K562 (cell line): ENCODE results near the gene PDIA2. TPM values are rescaled to one million over a fixed set of nuclear protein-coding genes. Genes with fewer than 3 reads are reported as not detected.
A peak's percentile ranks its signal among the peaks of the same experiment; 100 is the strongest.

Source experiments
- POLR2G ChIP-seq: fragments of 200-400 bp; formaldehyde crosslinking; IDR thresholded peaks from 2 replicates; pipeline ENCODE4 v1.6.1; 2017; ENCODE audit warnings: low read depth, mild to moderate bottlenecking, antibody characterized with exemption, low read length, moderate library complexity
- polyA plus RNA-seq, 8 experiments: library from polyadenylated mRNA; depleted of rRNA in 4 of 8; stranded (reverse) in 5 of 8; unstranded in 3 of 8; fragments of >200 nt; fragmentation: Nextera tagmentation in 2 of 8; fragmentation: Illumina TruSeq in 1 of 8; extraction: Ambion mirVana in 2 of 8; extraction: Trizol in 1 of 8; gene quantifications; 2 replicates each; pipeline versions ENCODE4 v1.2.1 to v1.2.3, GENCODE V29; 2011 to 2014; ENCODE audit warnings: inconsistent platforms in 1 of 8, missing spikeins in 1 of 8
- total RNA-seq, 7 experiments: library from RNA; depleted of rRNA in 6 of 7; stranded (reverse); fragments of >200 nt in 6 of 7; fragmentation: Illumina TruSeq in 2 of 7; extraction: Trizol in 2 of 7; gene quantifications; 2 replicates each; pipeline versions ENCODE4 v1.2.1 to v1.2.3, GENCODE V29; 2011 to 2021; ENCODE audit warnings: low replicate concordance in 1 of 7
- TF ChIP-seq, protein P1 (sequence below), 2 experiments: fragments of 450-650 bp; IDR thresholded peaks; 2 replicates each; pipeline ENCODE4 v1.6.1; 2018; ENCODE audit warnings: mild to moderate bottlenecking in 2 of 2, low read depth in 1 of 2; ENCODE audit not compliant: partially characterized antibody in 2 of 2

The PDIA2 gene
- total and polyA plus RNA-seq, 9 of the 15 experiments (the other 6 are each of a cell fraction or from before 2014, with no cell fraction given): 0.13 to 0.92 (median 0.23) TPM; not detected in 4

DNA sequence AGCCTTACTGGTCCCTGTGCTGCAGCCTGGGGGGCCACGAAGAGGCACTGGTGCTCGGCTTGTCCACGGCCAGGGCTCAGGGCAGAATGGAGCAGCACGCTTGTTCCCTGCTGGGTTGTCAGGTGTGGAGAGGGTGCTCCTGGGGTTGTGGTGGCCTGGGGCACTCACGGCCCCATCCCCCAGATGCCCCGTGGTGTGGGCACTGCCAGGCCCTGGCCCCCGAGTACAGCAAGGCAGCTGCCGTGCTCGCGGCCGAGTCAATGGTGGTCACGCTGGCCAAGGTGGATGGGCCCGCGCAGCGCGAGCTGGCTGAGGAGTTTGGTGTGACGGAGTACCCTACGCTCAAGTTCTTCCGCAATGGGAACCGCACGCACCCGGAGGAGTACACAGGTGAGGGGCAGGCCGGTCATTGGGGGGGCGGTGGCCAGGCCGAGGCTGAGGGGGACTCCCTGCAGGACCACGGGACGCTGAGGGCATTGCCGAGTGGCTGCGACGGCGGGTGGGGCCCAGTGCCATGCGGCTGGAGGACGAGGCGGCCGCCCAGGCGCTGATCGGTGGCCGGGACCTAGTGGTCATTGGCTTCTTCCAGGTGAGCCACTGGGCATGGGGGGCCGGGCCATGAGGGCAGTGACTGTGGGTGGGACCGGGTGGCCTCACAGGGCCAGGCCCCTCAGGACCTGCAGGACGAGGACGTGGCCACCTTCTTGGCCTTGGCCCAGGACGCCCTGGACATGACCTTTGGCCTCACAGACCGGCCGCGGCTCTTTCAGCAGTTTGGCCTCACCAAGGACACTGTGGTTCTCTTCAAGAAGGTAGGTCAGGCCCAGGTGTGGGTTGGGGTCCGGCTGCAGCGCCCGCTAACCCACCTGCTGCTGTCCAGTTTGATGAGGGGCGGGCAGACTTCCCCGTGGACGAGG is 1.5 kb downstream of the PDIA2 start (continued):
- TF ChIP-seq, protein P1, sequence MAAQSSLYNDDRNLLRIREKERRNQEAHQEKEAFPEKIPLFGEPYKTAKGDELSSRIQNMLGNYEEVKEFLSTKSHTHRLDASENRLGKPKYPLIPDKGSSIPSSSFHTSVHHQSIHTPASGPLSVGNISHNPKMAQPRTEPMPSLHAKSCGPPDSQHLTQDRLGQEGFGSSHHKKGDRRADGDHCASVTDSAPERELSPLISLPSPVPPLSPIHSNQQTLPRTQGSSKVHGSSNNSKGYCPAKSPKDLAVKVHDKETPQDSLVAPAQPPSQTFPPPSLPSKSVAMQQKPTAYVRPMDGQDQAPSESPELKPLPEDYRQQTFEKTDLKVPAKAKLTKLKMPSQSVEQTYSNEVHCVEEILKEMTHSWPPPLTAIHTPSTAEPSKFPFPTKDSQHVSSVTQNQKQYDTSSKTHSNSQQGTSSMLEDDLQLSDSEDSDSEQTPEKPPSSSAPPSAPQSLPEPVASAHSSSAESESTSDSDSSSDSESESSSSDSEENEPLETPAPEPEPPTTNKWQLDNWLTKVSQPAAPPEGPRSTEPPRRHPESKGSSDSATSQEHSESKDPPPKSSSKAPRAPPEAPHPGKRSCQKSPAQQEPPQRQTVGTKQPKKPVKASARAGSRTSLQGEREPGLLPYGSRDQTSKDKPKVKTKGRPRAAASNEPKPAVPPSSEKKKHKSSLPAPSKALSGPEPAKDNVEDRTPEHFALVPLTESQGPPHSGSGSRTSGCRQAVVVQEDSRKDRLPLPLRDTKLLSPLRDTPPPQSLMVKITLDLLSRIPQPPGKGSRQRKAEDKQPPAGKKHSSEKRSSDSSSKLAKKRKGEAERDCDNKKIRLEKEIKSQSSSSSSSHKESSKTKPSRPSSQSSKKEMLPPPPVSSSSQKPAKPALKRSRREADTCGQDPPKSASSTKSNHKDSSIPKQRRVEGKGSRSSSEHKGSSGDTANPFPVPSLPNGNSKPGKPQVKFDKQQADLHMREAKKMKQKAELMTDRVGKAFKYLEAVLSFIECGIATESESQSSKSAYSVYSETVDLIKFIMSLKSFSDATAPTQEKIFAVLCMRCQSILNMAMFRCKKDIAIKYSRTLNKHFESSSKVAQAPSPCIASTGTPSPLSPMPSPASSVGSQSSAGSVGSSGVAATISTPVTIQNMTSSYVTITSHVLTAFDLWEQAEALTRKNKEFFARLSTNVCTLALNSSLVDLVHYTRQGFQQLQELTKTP (IDR thresholded peaks at IDR 0.05; ENCODE audit: low read depth in 1 of 2, partially characterized antibody in 2 of 2): no peak
- peak; percentile 28; the same call in 1 of the 2 replicates for TF ChIP-seq POLR2G
- TF ChIP-seq, all 486 proteins: peak for 5
